Liver (tissue), 9 donors: ENCODE measurements around the gene ATP10A. TPM values are rescaled to one million over a fixed set of nuclear protein-coding genes. Genes with fewer than 3 reads are reported as not detected.

ENCODE experiments used
- DNase-seq: peaks from one replicate; pipeline ENCODE4 v3.0.0-alpha.2; 2017; ENCODE audit warnings: low spot score
- H3K27ac ChIP-seq, 2 donors: one replicate each; pipeline ENCODE4 v1.7.0; 2013; ENCODE audit warnings: inconsistent platforms in 2 of 2, low read length in 2 of 2, control low read depth in 1 of 2, low read depth in 1 of 2, mild to moderate bottlenecking in 1 of 2
- H3K27me3 ChIP-seq, 4 donors: one replicate each; pipeline versions ENCODE4 v1.6.1 to v1.7.0; 2013; ENCODE audit warnings: low read length in 3 of 4, inconsistent platforms in 1 of 4, mild to moderate bottlenecking in 1 of 4, moderate library complexity in 1 of 4; ENCODE audit not compliant: control insufficient read depth in 4 of 4, insufficient read depth in 4 of 4
- H3K36me3 ChIP-seq, 4 donors: one replicate each; pipeline versions ENCODE4 v1.6.1 to v1.7.0; 2013; ENCODE audit warnings: low read length in 3 of 4, mild to moderate bottlenecking in 3 of 4, low read depth in 1 of 4, moderate library complexity in 1 of 4; ENCODE audit not compliant: control insufficient read depth in 4 of 4, insufficient read depth in 3 of 4
- H3K4me1 ChIP-seq, 4 donors: one replicate each; pipeline versions ENCODE4 v1.6.1 to v1.7.0; 2013; ENCODE audit warnings: low read length in 3 of 4, mild to moderate bottlenecking in 3 of 4, moderate library complexity in 1 of 4; ENCODE audit not compliant: control insufficient read depth in 4 of 4, insufficient read depth in 4 of 4
- H3K4me3 ChIP-seq, 3 donors: one replicate each; pipeline versions ENCODE4 v1.6.1 to v1.7.0; 2013; ENCODE audit warnings: low read length in 3 of 3, control low read depth in 1 of 3, low read depth in 1 of 3, mild to moderate bottlenecking in 1 of 3
- H3K9ac ChIP-seq, 2 donors: one replicate each; pipeline ENCODE4 v1.7.0; 2013; ENCODE audit warnings: low read length in 2 of 2, mild to moderate bottlenecking in 2 of 2, moderate library complexity in 2 of 2, control low read depth in 1 of 2, low read depth in 1 of 2
- H3K9me3 ChIP-seq, 4 donors: one replicate each; pipeline versions ENCODE4 v1.6.1 to v1.7.0; 2013; ENCODE audit warnings: low read length in 3 of 4; ENCODE audit not compliant: control insufficient read depth in 4 of 4
- ATF3 ChIP-seq: IDR thresholded peaks from 2 replicates; pipeline ENCODE4 v1.6.1; 2016; ENCODE audit warnings: antibody characterized with exemption
- CTCF ChIP-seq: fragments of 150-350 bp; IDR thresholded peaks from 2 replicates; pipeline ENCODE4 v1.5.1; 2017; ENCODE audit warnings: improper control_type of control experiment, low read depth, low read length; ENCODE audit not compliant: missing input control
- FOXA1 ChIP-seq: IDR thresholded peaks from 2 replicates; pipeline ENCODE4 v1.6.1; 2016; ENCODE audit warnings: antibody characterized with exemption
- FOXA2 ChIP-seq: IDR thresholded peaks from 2 replicates; pipeline ENCODE4 v1.6.1; 2016; ENCODE audit warnings: antibody characterized with exemption
- GABPA ChIP-seq, 2 donors: IDR thresholded peaks in 1 of 2; conservative IDR thresholded peaks in 1 of 2; 2 replicates each; pipeline ENCODE4 v1.6.1; 2016; ENCODE audit warnings: antibody characterized with exemption in 2 of 2, mild to moderate bottlenecking in 1 of 2, moderate library complexity in 1 of 2
- HNF4A ChIP-seq, 2 donors: conservative IDR thresholded peaks; 2 replicates each; pipeline ENCODE4 v1.6.1; 2016; ENCODE audit warnings: antibody characterized with exemption in 2 of 2, mild to moderate bottlenecking in 2 of 2
- HNF4G ChIP-seq: IDR thresholded peaks from 2 replicates; pipeline ENCODE4 v1.6.1; 2016; ENCODE audit warnings: antibody characterized with exemption
- JUND ChIP-seq, 2 donors: IDR thresholded peaks; 2 replicates each; pipeline ENCODE4 v1.6.1; 2016; ENCODE audit warnings: antibody characterized with exemption in 2 of 2
- MAX ChIP-seq: IDR thresholded peaks from 2 replicates; pipeline ENCODE4 v1.6.1; 2016; ENCODE audit warnings: antibody characterized with exemption
- NR2F2 ChIP-seq: IDR thresholded peaks from 2 replicates; pipeline ENCODE4 v1.6.1; 2016; ENCODE audit warnings: antibody characterized with exemption
- RAD21 ChIP-seq, 2 donors: IDR thresholded peaks; 2 replicates each; pipeline ENCODE4 v1.6.1; 2016; ENCODE audit warnings: antibody characterized with exemption in 2 of 2, mild to moderate bottlenecking in 2 of 2
- REST ChIP-seq: IDR thresholded peaks from 2 replicates; pipeline ENCODE4 v1.6.1; 2016; ENCODE audit warnings: antibody characterized with exemption, mild to moderate bottlenecking
- RXRA ChIP-seq, 2 donors: IDR thresholded peaks; 2 replicates each; pipeline ENCODE4 v1.6.1; 2017 to 2018; ENCODE audit warnings: antibody characterized with exemption in 2 of 2, mild to moderate bottlenecking in 1 of 2
- SP1 ChIP-seq: IDR thresholded peaks from 2 replicates; pipeline ENCODE4 v1.6.1; 2018; ENCODE audit warnings: antibody characterized with exemption, mild to moderate bottlenecking
- TAF1 ChIP-seq: conservative IDR thresholded peaks from 2 replicates; pipeline ENCODE4 v1.6.1; 2016; ENCODE audit warnings: antibody characterized with exemption, mild to moderate bottlenecking
- YY1 ChIP-seq: IDR thresholded peaks from 2 replicates; pipeline ENCODE4 v1.6.1; 2016; ENCODE audit warnings: antibody characterized with exemption, mild to moderate bottlenecking
- ZBTB33 ChIP-seq: IDR thresholded peaks from 2 replicates; pipeline ENCODE4 v1.6.1; 2016; ENCODE audit warnings: antibody characterized with exemption
- WGBS: extraction: QIAGEN DNeasy Blood & Tissue Kit; methylation state at CpG from one replicate; pipeline ENCODE4 v1.1.7; 2013; 5-methylcytosine and 5-hydroxymethylcytosine counted together
- polyA plus RNA-seq, 2 donors: library from polyadenylated mRNA; stranded (reverse) in 1 of 2; unstranded in 1 of 2; fragments of 200-250 nt in 1 of 2; fragments of >200 nt in 1 of 2; fragmentation: Nextera tagmentation in 1 of 2; extraction: Ambion mirVana in 1 of 2; gene quantifications; one replicate each; pipeline versions ENCODE4 v1.2.1 to v1.2.3, GENCODE V29; 2013 to 2015
- total RNA-seq, 2 donors: library from RNA; depleted of rRNA; stranded (reverse); fragments of >200 nt; gene quantifications; one replicate each; pipeline ENCODE4 v1.2.3, GENCODE V29; 2014
- donor health status: healthy.
- donor health status: healthy.
- donor health status: healthy.
- donor health status: healthy.
- donor health status: healthy.

Gene ATP10A
- total and polyA plus RNA-seq, 4 donors, result 0.22 to 1.8 (median 0.39) TPM

GRCh38 chr15:25706176-25706955 is 156.8 kb downstream of the ATP10A start:
- no peak for DNase-seq
- Histone ChIP-seq H3K9me3 (no peaks in the 10 kb centered on the region), H3K9ac (no peak overlapping the region), H3K27ac (no peak overlapping the region), H3K27me3 (peaks cover 0 to 4% (median 0%) of the 10 kb centered on the region in 4 donors), H3K4me3 (no peak overlapping the region), H3K36me3 (no peaks in the 10 kb centered on the region), H3K4me1 (no peaks in the 10 kb centered on the region)
- WGBS, result 90% methylated on average over 20 of the region's 20 CpGs
- TF ChIP-seq NR2F2 (no peak), MAX (no peak), FOXA1 (no peak), FOXA2 (no peak), JUND (IDR thresholded peaks at IDR 0.05) (no peak), YY1 (no peak), ZBTB33 (no peak), RAD21 (IDR thresholded peaks at IDR 0.05) (no peak), REST (no peak), HNF4G (no peak), RXRA (IDR thresholded peaks at IDR 0.05) (no peak), HNF4A (conservative IDR thresholded peaks at IDR 0.05) (no peak), CTCF (no peak), ATF3 (no peak), GABPA (IDR thresholded peaks at IDR 0.05 in 1 of 2, conservative IDR thresholded peaks at IDR 0.05 in 1 of 2) (no peak), SP1 (no peak), TAF1 (no peak)
